Activated CD4-positive, alpha-beta T cell treated with anti-CD3 and anti-CD28 coated beads, Interleukin-2, amount 50 U/mL, for 24 hours (primary cell): ENCODE data around the gene ALLC.
A peak's percentile ranks its signal among the peaks of the same experiment; 100 is the strongest.

Source experiments
- DNase-seq, 2 donors: peaks; one replicate each; pipeline ENCODE4 v3.0.0-alpha.2; 2020; ENCODE audit warnings: low read depth in 1 of 2, low spot score in 1 of 2

ALLC gene

DNA sequence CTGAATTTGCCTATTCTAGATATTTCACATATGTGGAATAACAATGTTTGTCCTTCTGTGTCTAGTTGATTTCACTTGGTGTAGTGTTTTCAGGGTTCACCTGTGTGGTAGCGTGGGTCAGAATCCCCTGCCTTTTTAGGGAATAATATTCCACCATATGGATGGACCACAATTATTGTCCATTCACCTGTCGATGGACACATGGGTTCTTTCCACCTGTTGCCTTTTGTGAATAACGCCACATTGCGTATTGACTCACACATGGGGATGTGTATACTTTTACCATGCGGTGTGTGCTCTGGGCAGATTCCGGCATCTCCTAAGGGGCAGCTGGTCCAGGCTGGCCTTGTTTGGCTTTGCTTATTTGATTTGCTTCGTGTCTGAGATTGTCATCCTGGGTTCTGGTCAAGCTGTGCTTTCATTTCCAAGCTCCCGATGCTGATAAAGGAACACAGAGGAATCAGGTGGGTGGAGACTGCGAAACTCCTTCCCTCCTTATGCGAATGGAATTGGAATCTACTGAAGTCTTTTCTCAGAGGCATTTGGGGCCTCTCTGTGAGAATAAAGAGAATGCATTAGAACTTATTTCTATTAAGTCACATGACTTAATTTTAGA is 18.9 kb upstream of the ALLC start:
- no peak for DNase-seq

GRCh38 chr2:3639653-3640052 is 18.3 kb upstream of the ALLC start:
- no peak for DNase-seq

- no peak for DNase-seq
Measured at GRCh38 chr2:3641181-3641580, 16.8 kb upstream of the ALLC start.

- DNase-seq = no peak
Measured at GRCh38 chr2:3641841-3642421, 16.1 kb upstream of the ALLC start.

GRCh38 chr2:3642521-3643215 is 15.3 kb upstream of the ALLC start:
- DNase-seq = no peak

GRCh38 chr2:3643371-3644245 is 14.4 kb upstream of the ALLC start:
- DNase-seq = no peak

DNA sequence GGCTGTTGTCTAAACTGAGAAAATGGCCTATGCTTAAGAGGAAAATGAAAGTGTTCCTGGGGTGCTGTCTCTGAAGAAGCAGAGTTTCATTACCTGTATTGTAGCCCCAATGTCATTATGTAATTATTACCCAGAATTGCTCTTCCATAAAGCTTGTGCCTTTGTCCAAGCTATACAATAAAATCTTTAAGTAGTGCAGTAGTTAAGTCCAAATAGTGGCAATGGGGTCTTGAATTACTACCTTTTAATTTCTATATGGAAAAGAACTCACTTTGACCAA is 13.8 kb upstream of the ALLC start:
- DNase-seq = no peak

DNA sequence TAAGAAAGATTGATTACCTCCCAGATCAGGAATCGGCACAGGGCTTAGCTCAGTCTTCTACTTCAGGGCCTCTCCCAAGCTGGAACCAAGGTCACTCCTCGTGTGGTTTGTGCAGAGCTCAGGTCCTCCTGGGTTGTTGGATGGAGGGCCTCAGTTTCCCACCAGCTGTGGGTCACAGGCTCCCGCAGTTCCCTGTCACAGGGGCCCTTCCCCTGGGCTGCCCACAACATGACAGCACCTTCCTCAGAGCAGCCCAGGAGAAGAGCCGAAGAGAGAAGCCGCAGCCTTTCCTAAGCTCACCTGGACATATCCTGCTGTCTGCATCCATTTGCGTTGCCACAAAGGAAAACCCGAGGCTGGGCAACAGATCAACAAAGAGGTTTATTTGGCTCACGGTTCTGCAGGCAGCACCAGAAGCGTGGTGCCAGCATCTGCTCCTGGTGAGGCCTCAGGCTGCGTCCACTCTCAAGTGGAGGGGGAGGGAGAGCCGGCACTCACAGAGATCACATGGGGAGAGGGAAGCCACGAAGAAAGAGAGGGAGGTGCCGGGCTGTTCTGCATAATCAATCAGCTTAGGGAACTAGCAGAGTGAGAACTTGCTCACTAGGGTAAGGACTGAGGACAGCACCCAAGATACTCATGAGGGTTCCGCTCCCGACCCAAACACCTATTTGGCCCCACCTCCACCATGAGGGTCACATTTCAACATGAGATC is 13.0 kb upstream of the ALLC start:
- DNase-seq = no peak

GRCh38 chr2:3645745-3646389 is 12.1 kb upstream of the ALLC start:
- DNase-seq = no peak

GRCh38 chr2:3646446-3646845 is 11.6 kb upstream of the ALLC start:
- no peak for DNase-seq

DNA sequence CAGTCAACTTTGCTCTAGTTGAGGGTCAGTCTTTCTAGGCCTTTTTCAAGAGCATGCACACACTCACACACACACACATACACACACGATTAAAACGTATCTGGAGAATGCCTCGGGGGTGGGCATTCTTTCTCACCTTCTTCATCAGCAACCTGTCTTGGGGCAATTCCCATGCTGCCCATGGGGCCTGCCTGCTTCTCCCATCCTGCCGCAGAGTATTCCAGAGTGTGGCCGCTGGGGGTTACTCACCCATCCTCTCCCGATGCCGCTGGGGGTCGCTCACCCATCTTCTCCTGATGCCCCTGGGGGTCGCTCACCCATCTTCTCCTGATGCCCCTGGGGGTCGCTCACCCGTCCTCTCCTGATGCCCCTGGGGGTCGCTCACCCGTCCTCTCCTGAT is 10.8 kb upstream of the ALLC start:
- DNase-seq = no peak

GRCh38 chr2:3647831-3648651 is 10.0 kb upstream of the ALLC start:
- DNase-seq = no peak

DNA sequence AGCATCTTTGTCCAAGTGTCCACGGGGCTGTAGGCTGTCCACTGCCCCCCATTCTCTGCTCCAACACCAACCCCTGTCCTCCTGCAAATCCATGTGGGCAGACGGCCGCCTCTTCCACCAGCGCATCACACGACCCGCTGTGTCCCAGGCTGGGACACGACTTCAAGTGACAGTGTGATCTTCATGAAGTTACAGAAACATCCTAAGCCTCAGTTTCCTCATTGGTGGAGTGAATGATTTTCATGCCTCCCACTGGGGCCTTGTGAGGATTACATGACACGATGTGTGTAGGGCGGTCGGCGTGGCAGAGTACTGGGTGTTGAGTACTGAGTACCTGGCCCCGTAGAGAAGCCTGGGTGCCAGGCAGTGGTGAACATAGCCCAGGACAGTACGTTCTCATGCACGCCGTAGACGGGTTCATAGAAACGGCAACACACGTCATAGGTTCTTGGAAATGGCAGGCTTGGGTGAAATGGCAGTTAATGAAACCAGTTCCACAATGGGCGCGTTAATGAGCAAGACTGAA is 9.3 kb upstream of the ALLC start:
- DNase-seq = no peak

DNA sequence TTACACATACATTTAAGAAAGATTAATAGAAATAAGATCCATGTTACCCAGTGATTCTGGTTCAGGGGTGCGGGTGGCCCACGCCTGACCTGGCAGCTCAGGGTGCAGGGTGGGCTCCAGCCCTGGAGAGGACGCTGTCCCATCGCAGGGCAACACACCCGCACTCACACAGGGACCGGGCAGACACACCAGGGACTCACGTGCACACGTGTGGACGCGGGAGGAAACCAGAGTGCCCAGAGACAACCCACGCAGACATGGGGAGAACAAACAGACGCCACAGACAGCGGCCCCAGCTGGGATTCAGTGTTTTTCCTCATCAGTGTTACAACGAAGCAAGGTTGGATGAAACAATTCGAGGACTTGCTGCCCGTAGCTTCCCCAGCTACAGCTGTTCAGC is 8.4 kb upstream of the ALLC start:
- no peak for DNase-seq

GRCh38 chr2:3650140-3650920 is 7.7 kb upstream of the ALLC start:
- DNase-seq = no peak

DNA sequence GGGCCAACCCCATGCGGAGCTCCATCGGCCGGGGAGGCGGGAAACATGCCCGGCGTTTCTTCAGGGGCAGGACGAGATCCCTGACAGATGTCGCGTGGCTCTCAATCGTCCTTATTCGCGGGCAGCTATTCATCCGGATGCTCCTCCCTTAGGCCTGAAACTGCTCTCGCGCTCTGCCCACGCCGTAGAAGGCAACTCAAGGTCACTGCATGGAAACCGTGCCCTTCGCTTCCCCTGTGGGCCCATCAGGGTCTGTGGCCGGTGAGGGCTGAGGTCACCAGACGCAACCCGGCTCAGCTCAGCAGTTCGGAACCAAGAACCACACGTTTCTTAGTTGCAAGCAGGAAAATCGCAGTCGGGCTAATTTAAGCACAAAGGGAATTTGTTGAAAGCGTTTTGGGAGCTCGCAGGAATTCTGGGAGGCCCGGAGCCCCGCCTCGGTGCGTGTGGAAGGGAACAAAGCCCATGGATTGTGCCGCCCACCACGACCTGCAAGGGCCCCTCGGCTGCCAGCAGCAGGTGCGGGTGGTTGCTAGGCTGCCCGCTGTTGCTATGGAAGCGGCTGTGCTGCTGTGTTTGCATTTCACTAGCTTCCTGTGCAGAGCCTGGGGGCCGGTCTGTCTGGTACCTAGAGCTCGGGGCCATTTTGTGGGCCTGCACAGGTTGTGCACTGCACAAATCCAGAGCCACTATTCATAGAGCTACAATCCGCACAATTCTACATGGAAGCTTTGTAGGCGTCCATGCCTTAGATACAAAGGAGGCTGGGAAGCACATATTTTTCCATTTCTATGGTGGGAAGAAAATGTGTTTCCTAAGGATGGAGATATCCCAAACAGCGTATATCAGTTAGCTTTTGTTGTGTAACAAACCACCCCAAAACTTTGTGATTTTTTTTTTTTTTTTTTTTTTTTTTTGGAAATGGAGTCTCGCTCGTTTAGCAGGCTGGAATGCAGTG is 6.0 kb upstream of the ALLC start:
- peak; percentile 25 to 33 for DNase-seq

DNA sequence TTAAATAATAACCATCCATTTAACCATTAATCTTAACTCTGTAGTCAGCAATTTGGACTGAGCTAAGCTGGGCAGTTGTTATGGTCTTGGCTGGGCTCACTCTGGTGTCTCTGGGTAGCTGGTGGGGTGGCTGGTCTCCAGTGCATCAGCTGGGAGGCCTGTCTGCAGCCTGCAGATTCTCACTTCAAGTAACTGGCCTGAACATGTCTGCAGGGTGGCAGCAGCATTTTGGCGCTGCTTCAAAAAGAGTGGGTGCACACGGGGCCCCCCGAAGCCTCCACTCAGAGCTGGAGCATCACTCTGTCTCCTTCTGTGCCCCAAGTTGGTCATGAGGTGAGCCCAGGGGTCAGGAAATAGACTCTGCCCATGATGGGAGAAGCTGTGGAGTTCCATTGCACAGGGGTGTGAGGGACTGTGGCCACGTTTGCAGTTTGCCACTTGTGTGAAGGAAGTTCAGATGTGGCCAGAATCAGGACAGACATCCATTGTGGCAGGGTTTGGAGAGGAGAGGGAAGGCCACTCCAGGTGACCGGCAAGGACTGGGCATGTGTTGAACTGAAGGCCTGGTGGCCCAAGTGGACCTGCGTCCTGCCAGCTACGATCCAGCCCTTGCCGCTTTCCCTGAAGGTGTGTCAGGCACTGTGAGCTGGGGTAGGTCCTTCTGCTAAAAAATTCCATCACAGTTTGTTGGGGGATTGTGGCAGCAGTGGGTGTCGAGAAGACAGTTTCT is 4.9 kb upstream of the ALLC start:
- no peak for DNase-seq
